Fibroblast of skin of left quadriceps (primary cell): ENCODE data around the gene SS18L1.

ENCODE experiments used
- DNase-seq, 2 experiments: peaks; one replicate each; pipeline ENCODE4 v3.0.0-alpha.2; 2013; ENCODE audit warnings: low read depth in 2 of 2

SS18L1 gene

DNA sequence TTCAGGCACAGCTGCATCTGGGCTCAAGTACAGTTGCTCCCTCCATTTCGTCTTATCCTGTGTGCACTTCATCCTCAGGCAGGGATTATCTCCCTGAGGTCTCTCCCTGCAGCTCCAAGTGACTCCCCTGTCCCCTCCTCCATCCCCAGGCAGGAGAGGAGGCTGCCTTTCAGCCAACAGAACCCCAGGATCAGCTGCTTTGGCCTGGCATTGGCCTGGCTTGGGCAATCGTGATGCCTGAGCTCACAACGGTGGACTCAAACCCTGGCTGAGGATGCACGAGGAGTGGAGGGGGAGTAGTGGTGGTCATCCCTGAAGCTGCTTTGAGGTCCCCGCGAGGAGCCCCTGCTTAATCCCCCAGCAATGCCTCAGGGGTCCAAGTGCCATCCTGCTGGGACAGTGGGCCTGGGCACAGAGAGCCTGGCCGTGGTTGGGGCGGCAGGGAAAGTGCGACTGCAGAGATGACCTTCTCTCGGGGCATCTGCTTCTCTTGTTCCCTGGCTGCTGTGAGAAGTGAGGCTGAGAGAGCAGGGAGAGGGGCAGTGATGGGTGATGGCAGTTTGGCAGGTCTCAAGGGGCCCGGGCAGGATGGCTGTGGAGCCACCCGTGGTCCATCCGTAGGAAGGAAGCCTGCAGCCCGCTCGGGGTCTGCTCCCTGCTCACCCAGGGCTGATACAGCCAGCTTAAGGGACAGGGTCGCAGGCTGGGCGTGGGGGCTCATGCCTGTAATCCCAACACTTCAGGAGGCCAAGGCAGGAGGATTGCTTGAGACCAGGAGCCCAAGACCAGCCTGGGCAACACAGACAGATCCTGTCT, 82.5 kb downstream of the SS18L1 start:
- no peak for DNase-seq

DNA sequence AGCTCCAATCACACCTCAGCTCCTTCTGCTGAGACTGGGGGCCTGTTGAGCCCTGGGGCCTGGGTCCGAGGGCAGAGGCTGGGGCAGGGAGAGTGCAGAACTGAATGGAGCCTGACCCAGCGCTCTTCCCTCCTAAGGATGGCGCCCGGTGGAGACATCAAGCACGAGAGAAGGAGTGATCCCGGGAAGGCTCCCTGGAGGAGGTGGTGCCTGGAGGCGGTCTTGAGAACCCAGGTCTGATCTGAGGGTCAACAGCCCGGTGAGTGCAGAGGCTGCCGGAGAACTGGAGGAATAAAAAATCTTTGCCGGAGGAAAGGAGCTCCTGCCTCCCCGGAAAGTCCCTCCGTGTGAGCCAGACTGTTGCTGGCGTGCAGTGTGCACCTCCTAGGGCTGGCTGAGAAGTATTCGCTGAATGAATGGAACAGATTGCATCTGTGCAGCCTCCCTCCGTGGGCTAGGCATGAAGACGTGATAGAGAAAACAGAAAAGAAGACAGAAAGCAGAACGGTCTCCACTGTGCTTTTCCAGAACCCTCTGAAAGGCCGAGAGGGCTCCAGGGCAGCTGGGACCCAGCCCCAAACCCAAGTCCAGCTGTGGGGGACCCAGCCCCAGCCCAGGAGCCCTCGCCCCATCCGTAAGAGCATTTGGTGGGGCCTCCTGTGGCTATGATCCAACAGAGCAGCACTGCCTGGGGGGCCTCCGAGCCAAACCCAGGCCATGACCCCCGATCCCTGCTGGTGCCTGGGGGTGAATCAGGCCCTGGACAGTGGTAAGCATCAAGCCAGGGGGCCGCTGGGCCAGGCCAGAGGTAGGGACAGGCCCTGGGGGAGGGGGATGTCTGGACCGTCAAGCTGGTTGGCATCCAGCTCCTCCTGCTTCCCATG, 83.4 kb downstream of the SS18L1 start:
- no peak for DNase-seq

DNA sequence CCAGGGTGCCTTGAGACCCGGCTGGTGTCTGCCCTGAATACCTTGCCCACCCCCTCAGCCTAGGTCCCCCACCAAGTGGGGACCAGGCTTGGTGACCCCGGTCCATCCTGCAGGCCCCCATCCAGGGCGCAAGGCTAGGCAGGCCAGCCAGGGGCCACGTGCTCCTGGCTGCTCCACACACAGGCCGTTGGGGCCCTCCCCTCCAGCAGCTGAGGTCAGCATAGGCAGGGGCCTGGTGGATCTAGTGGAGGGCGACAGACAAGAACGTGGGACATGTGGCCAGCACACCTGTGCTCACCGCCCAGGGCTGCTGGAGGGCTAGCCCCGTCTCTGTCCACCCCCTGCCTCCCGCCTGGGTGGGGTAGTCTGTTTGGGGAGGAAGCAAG, 84.0 kb downstream of the SS18L1 start:
- DNase-seq, result no peak

DNA sequence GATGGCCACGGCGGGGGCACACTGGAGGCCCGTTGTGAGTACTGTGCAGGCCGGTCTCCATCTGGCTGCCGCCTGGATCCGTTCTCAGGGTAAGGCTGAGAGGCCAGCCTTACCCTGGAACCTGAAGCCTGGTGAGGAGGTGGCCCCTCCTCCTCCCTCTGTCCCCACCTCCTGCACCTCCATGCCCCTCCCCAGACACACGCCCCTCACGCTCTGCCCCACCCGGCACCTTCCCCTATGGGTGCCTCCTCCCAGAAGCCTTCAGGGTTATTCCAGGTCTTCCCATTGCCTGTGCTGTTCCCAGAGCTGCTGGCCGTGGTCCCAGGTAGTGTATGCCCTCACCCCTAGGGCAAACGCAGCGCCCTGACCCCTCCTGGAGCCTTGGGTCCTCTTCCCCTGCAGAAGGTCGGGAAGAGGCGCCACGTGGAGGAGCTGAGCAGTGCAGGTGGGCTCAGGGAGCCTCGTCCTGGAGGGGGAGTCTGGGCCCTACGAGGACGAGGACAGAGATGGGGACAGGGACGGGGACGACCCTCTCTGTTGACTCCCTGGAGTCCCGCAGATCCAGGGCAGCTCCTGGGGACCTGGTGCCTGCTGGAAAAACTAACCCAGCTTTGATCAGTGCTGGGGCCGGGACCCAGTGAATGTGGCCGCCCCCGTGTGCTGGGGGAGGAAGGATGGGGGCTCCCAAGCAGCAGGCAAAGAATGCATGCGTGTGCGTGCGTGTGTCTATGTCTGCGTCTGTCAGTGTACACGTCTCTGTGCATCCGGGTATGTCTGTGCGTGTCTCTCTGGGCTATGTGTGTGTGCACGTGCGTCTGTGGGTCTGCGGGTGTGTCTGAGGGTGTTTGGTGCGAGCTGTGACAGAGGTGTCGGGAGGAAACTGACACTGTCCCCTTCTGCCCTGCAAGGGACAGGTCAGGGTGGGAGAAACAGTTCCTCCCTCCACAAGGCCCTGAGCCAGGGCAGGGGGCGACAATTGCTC, 84.7 kb downstream of the SS18L1 start:
- no peak for DNase-seq

DNA sequence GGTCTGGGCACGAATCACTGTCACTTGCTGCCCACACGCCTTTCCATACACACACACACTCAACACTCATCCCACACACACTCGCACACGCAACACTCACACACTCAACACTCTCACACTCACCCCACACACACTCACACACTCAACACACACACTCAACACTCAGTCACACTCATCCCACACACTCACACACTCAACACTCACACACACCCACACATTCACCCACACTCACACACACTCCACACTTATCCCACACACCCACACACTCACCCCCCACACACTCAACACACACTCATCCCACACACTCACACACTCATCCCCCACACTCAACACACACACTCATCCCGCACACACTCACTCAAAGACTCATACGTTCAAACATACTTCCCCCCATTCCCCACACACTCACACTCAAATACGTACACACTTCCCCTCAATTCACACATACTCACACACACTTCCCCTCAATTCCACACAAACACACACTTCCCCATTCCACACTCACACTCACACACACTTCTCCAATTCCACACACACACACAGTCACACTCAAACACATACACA, 85.5 kb downstream of the SS18L1 start:
- no peak for DNase-seq

- no peak for DNase-seq
These were observed 86.1 kb downstream of the SS18L1 start for GRCh38 chr20:62229667-62230066.

GRCh38 chr20:62230276-62230675, 86.7 kb downstream of the SS18L1 start:
- no peak for DNase-seq

DNA sequence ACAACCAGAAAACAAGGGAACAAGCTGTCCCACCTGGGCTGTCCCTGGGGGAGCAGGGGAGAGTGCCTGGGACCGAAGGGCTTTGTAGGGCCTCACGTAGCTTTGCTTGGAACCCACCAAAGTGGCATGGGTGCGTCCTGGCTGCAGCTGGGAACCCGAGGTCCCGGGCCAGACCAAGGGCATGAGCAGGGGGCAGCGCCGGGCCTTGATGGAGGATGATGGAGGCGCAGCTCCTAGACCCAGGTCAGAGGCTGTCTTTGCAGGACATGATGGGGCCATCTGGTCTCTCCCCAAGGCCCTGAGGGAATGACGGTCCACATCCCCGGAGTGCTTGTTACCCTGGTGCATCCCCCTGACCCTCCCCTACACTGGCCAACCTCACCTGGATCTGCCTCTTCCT, 87.1 kb downstream of the SS18L1 start:
- no peak for DNase-seq

- no peak for DNase-seq
These were observed 87.7 kb downstream of the SS18L1 start for GRCh38 chr20:62231292-62231691.
